Inflammatory macrophage treated with lipopolysaccharide for 4 hours (primary cell): ENCODE results near the gene DSC3.

Experiments used
- DNase-seq: peaks from one replicate; pipeline ENCODE4 v3.0.0-alpha.2; 2020

Gene DSC3

DNA sequence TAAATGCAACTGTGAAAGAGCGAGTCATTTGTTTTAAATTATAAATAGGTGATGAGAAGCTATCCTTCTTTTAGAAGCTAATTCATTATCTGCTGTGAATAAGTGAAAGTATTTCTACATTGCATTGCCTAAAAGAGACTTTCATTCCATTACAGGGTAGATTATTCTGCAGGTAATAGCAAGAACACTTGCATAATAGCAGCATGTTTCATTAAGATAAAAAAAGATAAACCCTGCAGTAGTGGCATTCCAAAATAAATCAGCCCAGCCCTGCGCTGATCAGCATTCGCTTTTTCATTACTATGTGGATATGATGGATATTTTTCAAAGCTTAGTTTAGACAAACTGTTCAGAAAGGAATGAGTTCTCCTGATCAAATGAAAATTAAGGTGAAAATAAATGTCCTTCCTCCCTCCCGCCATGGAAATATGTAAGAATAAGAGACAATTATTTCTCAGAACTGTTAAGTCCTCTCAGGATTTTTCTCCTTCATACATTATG lies 72.8 kb downstream of the DSC3 start:
- no peak for DNase-seq

DNA sequence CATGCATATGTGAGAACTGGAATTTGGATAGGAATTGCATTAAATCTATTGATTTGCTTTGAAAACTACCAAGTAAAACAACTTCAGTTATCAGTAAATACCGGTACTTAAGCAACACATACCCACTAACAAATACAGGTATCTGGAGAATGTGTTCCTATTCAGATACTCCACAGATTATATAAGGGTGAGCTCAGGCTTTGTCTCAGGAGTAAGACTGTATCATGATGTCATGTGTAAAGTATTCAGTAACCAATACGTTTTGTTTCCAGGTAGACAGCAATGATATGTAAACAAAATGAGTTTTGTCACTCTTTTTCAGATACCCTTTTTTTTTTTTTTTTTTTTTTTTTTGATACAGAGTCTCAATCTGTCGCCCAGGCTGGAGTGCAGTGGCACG lies 74.8 kb downstream of the DSC3 start:
- DNase-seq = no peak

DNA sequence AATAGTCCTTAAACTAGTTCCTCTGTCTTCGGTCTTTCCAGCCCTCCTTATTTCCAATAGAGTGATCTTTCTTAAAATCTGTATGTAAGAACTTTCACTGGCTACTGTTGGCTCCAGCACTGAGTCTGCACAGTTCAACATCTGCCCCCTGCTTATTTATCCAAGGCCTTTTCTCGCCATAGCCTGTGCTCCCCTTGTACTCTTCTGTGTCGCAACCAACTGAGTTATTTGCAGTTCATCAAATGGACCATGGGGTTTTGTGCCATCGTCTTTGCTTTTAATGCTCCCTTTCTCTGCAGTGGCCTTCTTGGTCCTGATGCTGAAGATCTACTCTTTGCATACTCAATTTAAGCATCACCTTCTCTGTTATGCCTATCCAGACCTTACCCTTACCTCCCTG lies 77.3 kb downstream of the DSC3 start:
- no peak for DNase-seq

DNA sequence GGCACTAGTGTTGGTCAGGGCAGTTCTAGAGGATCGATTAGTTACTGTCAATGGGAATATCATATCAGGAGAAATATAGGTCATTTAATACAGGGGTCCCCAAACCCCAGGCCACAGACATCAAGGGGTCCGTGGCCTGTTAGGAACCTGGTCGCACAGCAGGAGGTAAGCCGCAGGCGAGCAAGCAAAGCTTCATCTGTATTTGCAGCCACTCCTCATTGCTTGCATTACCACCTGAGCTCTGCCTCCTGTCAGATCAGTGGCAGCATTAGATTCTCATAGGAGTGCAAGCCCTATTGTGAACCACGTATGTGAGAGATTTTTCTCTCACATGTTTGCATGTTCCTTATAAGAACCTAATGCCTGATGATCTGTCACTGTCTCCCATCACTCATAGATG lies 81.9 kb downstream of the DSC3 start:
- no peak for DNase-seq

DNA sequence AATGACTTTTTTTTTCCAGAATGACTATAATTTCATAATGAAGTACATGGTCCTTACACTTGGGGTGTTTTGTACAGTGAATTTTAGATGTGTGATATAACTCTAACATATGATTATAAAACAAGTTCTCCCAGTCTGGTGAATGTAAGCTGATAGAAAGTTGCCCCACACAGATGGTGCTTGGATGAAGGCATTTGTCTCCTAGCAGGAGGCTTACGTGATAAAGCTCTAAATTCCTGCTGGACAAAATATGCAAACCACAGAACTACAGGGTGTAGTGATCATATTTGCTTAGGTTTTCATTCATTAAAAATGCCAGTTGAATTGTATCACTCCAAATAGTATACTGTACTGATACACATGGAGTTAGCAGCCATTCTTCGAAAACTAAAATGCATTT lies 85.5 kb downstream of the DSC3 start:
- no peak for DNase-seq

DNA sequence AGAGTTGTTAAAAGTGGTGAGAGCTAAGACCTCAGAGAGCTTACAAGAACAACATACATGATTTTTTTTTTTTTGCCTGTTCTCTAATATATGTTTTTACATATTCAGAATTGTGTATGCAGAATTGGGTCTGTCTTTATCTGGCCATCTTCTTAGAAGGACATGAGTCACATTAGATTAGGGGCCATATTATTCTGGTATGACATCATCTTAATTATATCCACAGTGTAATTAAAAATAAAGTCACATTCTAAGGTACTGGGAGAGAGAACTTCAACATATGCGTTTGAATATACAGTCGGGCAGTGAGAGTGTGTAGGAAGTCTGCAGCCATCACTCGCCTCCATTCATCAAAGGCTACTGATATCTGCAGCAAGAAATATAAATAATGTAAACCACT lies 88.3 kb downstream of the DSC3 start:
- DNase-seq = no peak

DNA sequence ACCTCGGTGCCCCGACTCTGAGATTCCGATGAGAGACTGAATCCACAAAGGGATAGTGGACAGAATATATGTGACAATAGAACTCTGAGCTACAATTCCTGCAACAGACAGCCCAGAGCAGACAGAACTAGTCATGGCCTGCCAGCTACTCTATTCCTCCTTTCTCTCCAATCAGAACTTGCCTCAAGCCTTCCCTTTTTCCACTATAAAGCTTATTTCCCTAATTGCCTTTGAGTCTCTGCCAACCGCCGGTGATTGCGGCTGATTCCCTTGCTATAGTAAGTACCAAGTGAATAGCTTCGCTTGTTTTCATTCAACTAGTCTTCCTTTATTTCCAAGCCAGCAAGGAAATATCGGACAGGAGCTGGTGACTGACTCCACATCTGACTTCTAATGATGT lies 96.8 kb downstream of the DSC3 start:
- DNase-seq = no peak

DNA sequence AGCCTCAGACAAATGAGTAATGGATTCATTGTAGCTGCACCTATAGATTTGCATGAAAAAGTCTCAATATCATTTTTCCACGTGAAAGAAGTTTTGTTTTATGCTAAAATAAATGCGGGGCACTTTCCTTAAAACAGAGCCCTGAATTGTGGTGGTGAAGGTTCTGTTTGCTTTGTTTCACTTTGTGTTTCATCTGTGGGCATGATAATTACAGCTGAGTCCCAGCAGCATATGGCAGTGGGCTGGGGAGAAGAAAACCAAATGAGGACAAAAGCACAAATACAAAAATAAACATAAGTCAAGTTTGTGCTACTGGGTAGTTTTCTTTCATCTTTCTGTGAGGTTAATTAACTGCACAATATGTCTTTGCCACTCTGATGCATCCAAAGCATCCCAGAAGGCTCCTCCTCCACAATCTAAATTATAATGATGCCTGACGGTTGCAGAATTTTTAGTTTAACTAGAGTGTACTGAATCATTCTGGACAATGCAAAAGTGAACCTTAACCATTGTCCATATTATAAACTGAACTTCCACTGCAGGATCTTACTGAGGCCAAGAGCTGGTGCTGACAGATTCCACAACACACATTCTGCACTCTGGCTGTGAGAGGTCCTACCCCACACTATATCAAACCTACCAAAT lies 97.6 kb downstream of the DSC3 start:
- DNase-seq = no peak

DNA sequence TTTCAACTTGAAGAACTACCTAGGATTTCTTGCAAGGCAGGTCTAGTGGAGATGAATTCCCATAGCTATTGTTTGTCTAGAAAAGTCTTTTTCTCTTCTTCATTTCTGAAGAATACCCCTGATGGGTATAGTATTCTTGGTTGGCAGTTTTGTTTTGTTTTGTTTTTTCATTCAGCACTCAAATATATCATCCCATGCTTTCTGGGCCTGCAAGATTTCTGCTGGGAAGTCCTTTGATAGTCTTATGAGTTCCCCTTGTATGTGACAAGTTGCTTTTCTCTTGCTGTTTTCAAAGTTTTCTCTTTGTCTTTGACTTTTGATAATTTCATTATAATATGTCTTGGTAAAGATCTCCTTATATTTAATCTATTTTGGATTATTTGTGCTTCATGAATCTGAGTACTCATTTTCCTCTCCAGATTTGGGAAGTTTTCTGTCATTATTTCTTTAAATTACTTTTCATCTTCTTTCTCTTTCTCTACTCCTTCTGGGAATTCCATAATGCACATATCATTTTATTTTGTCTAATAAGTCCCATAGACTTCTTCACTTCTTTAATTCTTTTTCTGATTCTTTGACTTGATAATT lies 101.5 kb downstream of the DSC3 start:
- DNase-seq = no peak
